ENCODE results near the gene KCNJ12.
"Not testable (repeated sequence)": the region's sequence is repeated elsewhere in the genome, so short reads cannot be mapped to it uniquely, and the experiment has no call there.

GRCh38 chr17:21347660-21348059 is 28.5 kb upstream of the KCNJ12 start:
- not testable (repeated sequence) for TF ChIP-seq ETV6 (CRISPR knock-in tag; IDR thresholded peaks at IDR 0.05); KAT7 (CRISPR knock-in tag; IDR thresholded peaks at IDR 0.05; ENCODE audit: borderline replicate concordance); ELF4 (CRISPR knock-in tag; IDR thresholded peaks at IDR 0.05; ENCODE audit: low read depth)
- TF ChIP-seq, protein P1, sequence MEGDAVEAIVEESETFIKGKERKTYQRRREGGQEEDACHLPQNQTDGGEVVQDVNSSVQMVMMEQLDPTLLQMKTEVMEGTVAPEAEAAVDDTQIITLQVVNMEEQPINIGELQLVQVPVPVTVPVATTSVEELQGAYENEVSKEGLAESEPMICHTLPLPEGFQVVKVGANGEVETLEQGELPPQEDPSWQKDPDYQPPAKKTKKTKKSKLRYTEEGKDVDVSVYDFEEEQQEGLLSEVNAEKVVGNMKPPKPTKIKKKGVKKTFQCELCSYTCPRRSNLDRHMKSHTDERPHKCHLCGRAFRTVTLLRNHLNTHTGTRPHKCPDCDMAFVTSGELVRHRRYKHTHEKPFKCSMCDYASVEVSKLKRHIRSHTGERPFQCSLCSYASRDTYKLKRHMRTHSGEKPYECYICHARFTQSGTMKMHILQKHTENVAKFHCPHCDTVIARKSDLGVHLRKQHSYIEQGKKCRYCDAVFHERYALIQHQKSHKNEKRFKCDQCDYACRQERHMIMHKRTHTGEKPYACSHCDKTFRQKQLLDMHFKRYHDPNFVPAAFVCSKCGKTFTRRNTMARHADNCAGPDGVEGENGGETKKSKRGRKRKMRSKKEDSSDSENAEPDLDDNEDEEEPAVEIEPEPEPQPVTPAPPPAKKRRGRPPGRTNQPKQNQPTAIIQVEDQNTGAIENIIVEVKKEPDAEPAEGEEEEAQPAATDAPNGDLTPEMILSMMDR (IDR thresholded peaks at IDR 0.05) = not testable (repeated sequence)
- TF ChIP-seq, protein P2, sequence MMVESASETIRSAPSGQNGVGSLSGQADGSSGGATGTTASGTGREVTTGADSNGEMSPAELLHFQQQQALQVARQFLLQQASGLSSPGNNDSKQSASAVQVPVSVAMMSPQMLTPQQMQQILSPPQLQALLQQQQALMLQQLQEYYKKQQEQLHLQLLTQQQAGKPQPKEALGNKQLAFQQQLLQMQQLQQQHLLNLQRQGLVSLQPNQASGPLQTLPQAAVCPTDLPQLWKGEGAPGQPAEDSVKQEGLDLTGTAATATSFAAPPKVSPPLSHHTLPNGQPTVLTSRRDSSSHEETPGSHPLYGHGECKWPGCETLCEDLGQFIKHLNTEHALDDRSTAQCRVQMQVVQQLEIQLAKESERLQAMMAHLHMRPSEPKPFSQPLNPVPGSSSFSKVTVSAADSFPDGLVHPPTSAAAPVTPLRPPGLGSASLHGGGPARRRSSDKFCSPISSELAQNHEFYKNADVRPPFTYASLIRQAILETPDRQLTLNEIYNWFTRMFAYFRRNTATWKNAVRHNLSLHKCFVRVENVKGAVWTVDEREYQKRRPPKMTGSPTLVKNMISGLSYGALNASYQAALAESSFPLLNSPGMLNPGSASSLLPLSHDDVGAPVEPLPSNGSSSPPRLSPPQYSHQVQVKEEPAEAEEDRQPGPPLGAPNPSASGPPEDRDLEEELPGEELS (CRISPR knock-in tag; IDR thresholded peaks at IDR 0.05) = not testable (repeated sequence)
